Ramos (cell line): ENCODE data around the gene HTN1.
"Not testable (repeated sequence)": the region's sequence is repeated elsewhere in the genome, so short reads cannot be mapped to it uniquely, and the experiment has no call there.

Experiments used
- in situ Hi-C: fragments of 300-500 bp; cut with MboI; formaldehyde crosslinking; loops from one replicate; pipeline ENCODE4 v1.14.3; 2022; ENCODE audit warnings: low sequenced_read_pairs; ENCODE audit not compliant: unreplicated experiment

Gene HTN1

GRCh38 chr4:70050138-70050537 lies at the start of gene HTN1:
Gene HTN1, plus strand, starts transcription at chr4:70050438. Its CDS starts 2,639 bp downstream, at chr4:70053077.
- in situ Hi-C loops, result not testable (repeated sequence)

- in situ Hi-C loops, result no loop called here
Observed at GRCh38 chr4:70000711-70001110, 49.5 kb upstream of the HTN1 start.

GRCh38 chr4:70002507-70002906 lies 47.7 kb upstream of the HTN1 start:
- in situ Hi-C loops, result no loop called here

GRCh38 chr4:70008771-70009170 lies 41.5 kb upstream of the HTN1 start:
- in situ Hi-C loops, result no loop called here

DNA sequence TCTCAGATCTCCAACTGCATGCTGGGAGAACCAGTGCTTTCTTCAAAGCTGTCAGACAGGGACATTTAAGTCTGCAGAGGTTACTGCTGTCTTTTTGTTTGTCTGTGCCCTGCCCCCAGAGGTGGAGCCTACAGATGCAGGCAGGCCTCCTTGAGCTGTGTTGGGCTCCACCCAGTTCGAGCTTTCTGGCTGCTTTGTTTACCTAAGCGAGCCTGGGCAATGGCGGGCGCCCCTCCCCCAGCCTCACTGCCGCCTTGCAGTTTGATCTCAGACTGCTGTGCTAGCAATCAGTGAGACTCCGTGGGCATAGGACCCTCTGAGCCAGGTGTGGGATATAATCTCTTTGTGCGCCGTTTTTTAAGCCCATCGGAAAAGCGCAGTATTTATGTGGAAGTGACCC lies 31.2 kb upstream of the HTN1 start:
- in situ Hi-C loops, result not testable (repeated sequence)

- in situ Hi-C loops, result no loop called here
Observed at GRCh38 chr4:70023218-70023617, 27.0 kb upstream of the HTN1 start.

DNA sequence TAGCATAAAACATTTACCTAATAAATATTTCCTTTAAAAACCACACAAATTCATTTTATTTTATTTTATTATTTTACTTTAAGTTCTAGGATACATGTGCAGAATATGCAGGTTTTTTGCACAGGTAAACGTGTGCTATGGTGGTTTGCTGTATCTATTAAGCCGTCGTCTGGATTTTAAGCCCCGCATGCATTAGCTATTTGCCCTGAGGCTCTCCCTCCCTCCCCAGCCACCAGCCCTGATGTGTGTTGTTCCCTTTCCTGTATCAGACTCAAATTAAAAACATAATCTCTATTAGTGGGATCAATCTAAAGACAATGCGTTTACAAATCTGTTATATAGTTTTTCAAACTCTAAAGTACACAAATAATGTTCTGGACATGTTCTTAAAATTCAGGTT lies 23.2 kb upstream of the HTN1 start:
- in situ Hi-C loops, result no loop called here

- in situ Hi-C loops, result not testable (repeated sequence)
Observed at GRCh38 chr4:70028159-70028558, 22.1 kb upstream of the HTN1 start, which contains the start of gene HTN3. Gene HTN3, plus strand, starts transcription at chr4:70028459. Its CDS starts 2,282 bp downstream, at chr4:70030741.

- in situ Hi-C loops, result not testable (repeated sequence)
Observed at GRCh38 chr4:70037559-70037958, 12.7 kb upstream of the HTN1 start.

GRCh38 chr4:70039928-70040327 lies 10.3 kb upstream of the HTN1 start:
- in situ Hi-C loops, result not testable (repeated sequence)

DNA sequence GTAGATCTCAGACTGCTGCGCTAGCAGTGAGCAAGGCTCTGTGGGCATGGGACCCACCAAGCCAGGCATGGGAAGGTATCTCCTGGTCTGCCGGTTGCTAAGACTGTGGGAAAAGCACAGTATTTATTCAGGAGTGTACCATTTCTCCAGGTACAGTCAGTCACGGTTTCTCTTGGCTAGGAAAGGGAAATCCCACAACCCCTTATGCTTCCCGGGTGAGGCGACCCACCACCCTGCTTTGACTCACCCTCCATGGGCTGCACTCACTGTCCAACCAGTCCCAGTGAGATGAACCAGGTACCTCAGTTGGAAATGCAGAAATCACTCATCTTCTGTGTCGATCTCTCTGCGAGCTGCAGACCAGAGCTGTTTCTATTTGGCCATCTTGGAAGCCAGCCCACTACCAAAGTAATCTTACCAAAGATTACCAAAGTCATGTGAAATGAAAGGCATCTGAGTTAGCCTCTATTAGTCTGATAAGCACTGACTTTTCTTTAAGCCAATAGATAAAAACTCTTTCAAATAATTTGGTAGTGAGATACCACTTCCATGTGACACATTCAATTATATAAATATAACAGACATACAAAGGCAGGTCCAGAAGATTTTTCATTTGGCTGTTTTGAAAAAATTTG lies 8.5 kb upstream of the HTN1 start:
- in situ Hi-C loops, result no loop called here

DNA sequence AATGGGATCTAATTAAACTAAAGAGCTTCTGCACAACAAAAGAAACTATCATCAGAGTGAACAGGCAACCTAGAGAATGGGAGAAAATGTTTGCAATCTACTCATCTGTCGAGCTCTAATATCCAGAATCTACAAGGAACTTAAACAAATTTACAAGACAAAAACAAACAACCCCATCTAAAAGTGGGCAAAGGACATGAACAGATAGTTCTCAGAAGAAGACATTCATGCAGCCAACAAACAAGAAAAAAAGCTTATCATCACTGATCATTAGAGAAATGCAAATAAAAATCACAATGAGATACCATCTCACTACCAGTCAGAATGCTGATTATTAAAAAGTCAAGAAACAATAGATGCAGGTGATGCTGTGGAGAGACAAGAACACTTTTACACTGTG lies 6.3 kb downstream of the HTN1 start:
- in situ Hi-C loops, result not testable (repeated sequence)

DNA sequence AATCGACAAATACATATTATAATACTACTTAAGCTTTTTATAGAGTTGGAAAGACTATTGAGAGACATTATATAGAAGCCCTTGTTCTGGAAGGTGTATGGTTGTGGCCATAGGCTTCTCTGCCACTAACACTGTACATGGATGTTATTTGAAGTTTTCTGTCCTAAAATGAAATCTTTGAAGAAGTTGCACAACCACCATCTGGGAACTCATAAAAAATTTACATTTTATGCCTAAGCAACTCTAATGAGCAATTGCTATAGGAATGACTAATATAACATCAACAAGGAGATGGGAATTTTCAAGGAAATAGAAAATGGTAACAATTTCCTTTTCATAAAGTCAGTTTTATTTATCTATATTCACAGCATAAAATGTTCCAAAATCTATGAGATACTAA lies 7.4 kb downstream of the HTN1 start:
- in situ Hi-C loops, result no loop called here

- in situ Hi-C loops, result no loop called here
Observed at GRCh38 chr4:70059149-70059548, 8.9 kb downstream of the HTN1 start.

DNA sequence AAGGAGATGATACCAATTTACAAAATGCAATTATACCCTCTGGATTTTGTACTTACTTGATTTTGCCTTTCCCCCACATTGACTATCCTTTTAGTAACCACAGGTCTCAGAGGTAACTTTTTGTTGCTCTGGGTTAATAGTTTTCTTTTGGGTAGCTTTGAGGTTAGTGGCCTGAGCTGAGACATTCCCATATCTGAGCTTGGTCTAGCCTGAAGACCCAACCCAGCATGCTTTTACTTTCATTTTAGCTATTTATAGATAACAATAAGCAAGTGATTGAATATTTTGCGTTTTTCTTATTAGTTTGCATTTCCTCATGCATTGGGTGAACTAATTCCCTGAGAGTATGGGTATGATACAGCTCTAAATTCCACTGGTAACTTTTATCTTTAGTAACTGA lies 11.8 kb downstream of the HTN1 start:
- in situ Hi-C loops, result no loop called here

DNA sequence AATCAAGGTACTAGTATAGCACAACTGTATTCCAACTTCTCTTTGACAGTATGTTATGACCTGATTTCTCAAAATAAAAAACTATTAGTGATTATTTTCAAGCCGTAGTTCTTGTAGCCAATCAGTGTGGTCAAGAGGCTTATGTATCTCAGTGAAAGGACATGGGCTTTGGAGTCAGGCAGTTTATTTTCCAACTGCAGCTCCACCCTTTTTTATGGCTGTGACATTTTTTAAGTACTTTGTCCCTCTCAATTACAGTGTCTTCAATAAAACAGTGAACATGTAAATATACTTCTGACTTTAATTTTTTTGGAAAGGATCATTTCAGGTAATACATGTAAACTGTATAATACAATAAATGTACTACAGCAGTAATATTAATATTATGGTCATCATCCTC lies 30.0 kb downstream of the HTN1 start:
- in situ Hi-C loops, result no loop called here

- in situ Hi-C loops, result no loop called here
Observed at GRCh38 chr4:70099206-70099605, 49.0 kb downstream of the HTN1 start.
